Measurements from ENCODE around the gene MYH14. TPM values are rescaled to one million over a fixed set of nuclear protein-coding genes. Genes with fewer than 3 reads are reported as not detected.

MYH14 gene
- total RNA-seq, 1 experiment from 2014 or later: 0.84 TPM

GRCh38 chr19:50292216-50292827, 88.9 kb downstream of the MYH14 start:
- H3K4me3 ChIP-seq (ENCODE audit: low read depth, low read length, poor library complexity, severe bottlenecking): no peak overlapping the region
- intact Hi-C loops (cut with micrococcal nuclease; ENCODE audit: unreplicated experiment): no loop called here
- H3K27ac ChIP-seq (ENCODE audit: low read depth, low read length, poor library complexity, severe bottlenecking): no peak overlapping the region
- H3K36me3 ChIP-seq (ENCODE audit: insufficient read depth, low read length, poor library complexity, severe bottlenecking): no peaks in the 10 kb centered on the region
- ChIA-PET CTCF (no interaction called here), POLR2A (ENCODE audit: low non-redundant PET) (no interaction called here)
- no peak for DNase-seq (ENCODE audit: low spot score)
- no peaks in the 10 kb centered on the region for H3K4me1 ChIP-seq (ENCODE audit: insufficient read depth, low read length, poor library complexity, severe bottlenecking)
- H3K27me3 ChIP-seq (replicated peaks; ENCODE audit: insufficient read depth, low read depth, low read length, poor library complexity): peaks cover 8% of the 10 kb centered on the region
- no TSS peak for BruUV-seq (replicated peaks)
- no peak for TF ChIP-seq EZH2 (IDR thresholded peaks at IDR 0.05; ENCODE audit: borderline replicate concordance, low read depth, low read length, poor library complexity, severe bottlenecking)
- TF ChIP-seq CTCF (conservative IDR thresholded peaks at IDR 0.05; ENCODE audit: low read depth, low read length): no peak
- H3K9me3 ChIP-seq (ENCODE audit: low read depth, low read length, poor library complexity, severe bottlenecking): no peaks in the 10 kb centered on the region

- no peak for TF ChIP-seq EZH2 (IDR thresholded peaks at IDR 0.05; ENCODE audit: borderline replicate concordance, low read depth, low read length, poor library complexity, severe bottlenecking)
- TF ChIP-seq CTCF (conservative IDR thresholded peaks at IDR 0.05; ENCODE audit: low read depth, low read length): no peak
- peaks cover 8% of the 10 kb centered on the region for H3K27me3 ChIP-seq (replicated peaks; ENCODE audit: insufficient read depth, low read depth, low read length, poor library complexity)
- H3K4me3 ChIP-seq (ENCODE audit: low read depth, low read length, poor library complexity, severe bottlenecking): no peak overlapping the region
- no peak for DNase-seq (ENCODE audit: low spot score)
- H3K9me3 ChIP-seq (ENCODE audit: low read depth, low read length, poor library complexity, severe bottlenecking): no peaks in the 10 kb centered on the region
- H3K27ac ChIP-seq (ENCODE audit: low read depth, low read length, poor library complexity, severe bottlenecking): no peak overlapping the region
- intact Hi-C loops (cut with micrococcal nuclease; ENCODE audit: unreplicated experiment): no loop called here
- CTCF ChIA-PET: no interaction called here
- POLR2A ChIA-PET (ENCODE audit: low non-redundant PET): no interaction called here
- no peaks in the 10 kb centered on the region for H3K36me3 ChIP-seq (ENCODE audit: insufficient read depth, low read length, poor library complexity, severe bottlenecking)
- BruUV-seq (replicated peaks): no TSS peak
- no peaks in the 10 kb centered on the region for H3K4me1 ChIP-seq (ENCODE audit: insufficient read depth, low read length, poor library complexity, severe bottlenecking)
These were observed 90.0 kb downstream of the MYH14 start for GRCh38 chr19:50293263-50294004.

GRCh38 chr19:50300051-50300450, 96.6 kb downstream of the MYH14 start:
- DNase-seq (ENCODE audit: low spot score): no peak
- Histone ChIP-seq H3K27me3 (replicated peaks; ENCODE audit: insufficient read depth, low read depth, low read length, poor library complexity) (no peaks in the 10 kb centered on the region), H3K9me3 (ENCODE audit: low read depth, low read length, poor library complexity, severe bottlenecking) (no peaks in the 10 kb centered on the region), H3K36me3 (ENCODE audit: insufficient read depth, low read length, poor library complexity, severe bottlenecking) (no peaks in the 10 kb centered on the region), H3K4me1 (ENCODE audit: insufficient read depth, low read length, poor library complexity, severe bottlenecking) (no peaks in the 10 kb centered on the region), H3K4me3 (ENCODE audit: low read depth, low read length, poor library complexity, severe bottlenecking) (no peak overlapping the region), H3K27ac (ENCODE audit: low read depth, low read length, poor library complexity, severe bottlenecking) (no peak overlapping the region)
- no TSS peak for BruUV-seq (replicated peaks)
- CTCF ChIA-PET: no interaction called here
- TF ChIP-seq EZH2 (IDR thresholded peaks at IDR 0.05; ENCODE audit: borderline replicate concordance, low read depth, low read length, poor library complexity, severe bottlenecking) (no peak), CTCF (conservative IDR thresholded peaks at IDR 0.05; ENCODE audit: low read depth, low read length) (no peak)
- intact Hi-C loops (cut with micrococcal nuclease; ENCODE audit: unreplicated experiment): no loop called here
- POLR2A ChIA-PET (ENCODE audit: low non-redundant PET): no interaction called here

Measured in A673 (cell line).